C4-2B (cell line): ENCODE results near the gene GNPTAB.

ENCODE experiments used
- CTCF ChIP-seq: fragments of 450-650 bp; conservative IDR thresholded peaks from 2 replicates; pipeline ENCODE4 v1.5.1; 2017; ENCODE audit warnings: mild to moderate bottlenecking
- ZFX ChIP-seq: fragments of 450-650 bp; IDR thresholded peaks from 2 replicates; pipeline ENCODE4 v1.6.1; 2017

GRCh38 chr12:101710288-101710687, 120.5 kb downstream of the GNPTAB start:
- no peak for TF ChIP-seq CTCF
- TF ChIP-seq ZFX: no peak
